Measurements from ENCODE around the gene CADM1.

DNA sequence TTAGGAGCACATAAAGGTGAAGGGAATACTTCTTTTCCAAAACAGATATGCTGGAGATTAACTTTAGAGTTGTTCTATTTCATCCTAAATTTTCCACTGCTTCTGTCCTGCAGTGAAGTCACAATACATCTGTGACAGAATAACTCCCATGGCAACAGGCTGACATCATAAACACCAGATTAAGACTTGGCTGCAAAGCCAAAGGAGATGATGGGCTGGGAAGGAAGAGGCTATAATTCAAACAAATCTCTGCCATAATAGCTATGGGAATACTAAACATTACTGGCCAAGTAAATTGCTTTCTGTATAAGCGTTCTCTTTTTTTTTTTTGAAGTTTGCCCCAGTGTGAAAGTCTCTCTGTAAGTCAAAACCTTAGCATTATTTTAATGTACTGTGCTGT lies 107.7 kb downstream of the CADM1 start:
- TF ChIP-seq, protein P1, sequence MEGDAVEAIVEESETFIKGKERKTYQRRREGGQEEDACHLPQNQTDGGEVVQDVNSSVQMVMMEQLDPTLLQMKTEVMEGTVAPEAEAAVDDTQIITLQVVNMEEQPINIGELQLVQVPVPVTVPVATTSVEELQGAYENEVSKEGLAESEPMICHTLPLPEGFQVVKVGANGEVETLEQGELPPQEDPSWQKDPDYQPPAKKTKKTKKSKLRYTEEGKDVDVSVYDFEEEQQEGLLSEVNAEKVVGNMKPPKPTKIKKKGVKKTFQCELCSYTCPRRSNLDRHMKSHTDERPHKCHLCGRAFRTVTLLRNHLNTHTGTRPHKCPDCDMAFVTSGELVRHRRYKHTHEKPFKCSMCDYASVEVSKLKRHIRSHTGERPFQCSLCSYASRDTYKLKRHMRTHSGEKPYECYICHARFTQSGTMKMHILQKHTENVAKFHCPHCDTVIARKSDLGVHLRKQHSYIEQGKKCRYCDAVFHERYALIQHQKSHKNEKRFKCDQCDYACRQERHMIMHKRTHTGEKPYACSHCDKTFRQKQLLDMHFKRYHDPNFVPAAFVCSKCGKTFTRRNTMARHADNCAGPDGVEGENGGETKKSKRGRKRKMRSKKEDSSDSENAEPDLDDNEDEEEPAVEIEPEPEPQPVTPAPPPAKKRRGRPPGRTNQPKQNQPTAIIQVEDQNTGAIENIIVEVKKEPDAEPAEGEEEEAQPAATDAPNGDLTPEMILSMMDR (IDR thresholded peaks at IDR 0.05): no peak
- TF ChIP-seq EP300 (IDR thresholded peaks at IDR 0.05) (no peak), POLR2AphosphoS5 (IDR thresholded peaks at IDR 0.05) (no peak), POLR2A (IDR thresholded peaks at IDR 0.05) (no peak)

Measured in stomach (tissue), 4 donors.